ENCODE data around the gene EGFLAM.
A peak's percentile ranks its signal among the peaks of the same experiment; 100 is the strongest.

Gene EGFLAM

DNA sequence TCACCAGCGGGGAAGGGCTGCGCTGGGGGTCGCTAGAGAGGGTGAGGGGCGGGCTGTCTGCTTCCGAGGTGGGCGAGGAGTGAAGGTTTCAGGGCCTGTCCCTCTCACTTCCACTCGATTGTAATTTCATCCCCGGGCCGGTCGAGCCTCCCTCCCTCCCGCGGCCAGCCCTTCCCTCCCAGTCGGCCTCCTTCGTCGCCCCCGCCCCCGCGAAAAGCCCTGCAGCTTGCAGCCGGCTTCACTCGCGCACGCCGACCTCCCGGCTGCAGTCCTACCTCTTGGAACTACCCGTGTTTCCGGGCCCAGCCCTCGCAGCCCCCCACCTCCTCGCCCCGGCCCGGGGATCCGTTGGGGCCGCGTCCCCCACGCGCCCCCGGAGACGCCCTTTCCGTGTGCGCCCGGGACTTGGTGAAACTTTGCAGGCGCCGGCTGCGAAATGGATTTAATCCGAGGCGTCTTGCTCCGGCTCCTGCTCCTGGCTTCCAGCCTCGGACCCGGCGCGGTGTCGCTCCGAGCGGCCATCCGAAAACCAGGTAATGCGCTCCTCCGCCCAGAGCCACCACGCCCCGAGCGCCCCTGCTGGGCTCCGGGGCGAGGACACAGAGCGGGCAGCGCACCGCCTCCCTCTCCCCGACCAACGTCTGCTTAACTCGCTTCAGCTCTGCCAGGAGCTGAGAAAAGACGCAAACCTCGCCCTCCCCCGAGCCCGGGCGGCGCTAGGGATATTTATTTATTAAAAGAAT is at the start of gene EGFLAM:
TSS of gene EGFLAM (plus strand) at position 241 of the 743 bp plus-strand sequence. CDS start at position 437, 196 bp downstream.
- no peak for DNase-seq

DNA sequence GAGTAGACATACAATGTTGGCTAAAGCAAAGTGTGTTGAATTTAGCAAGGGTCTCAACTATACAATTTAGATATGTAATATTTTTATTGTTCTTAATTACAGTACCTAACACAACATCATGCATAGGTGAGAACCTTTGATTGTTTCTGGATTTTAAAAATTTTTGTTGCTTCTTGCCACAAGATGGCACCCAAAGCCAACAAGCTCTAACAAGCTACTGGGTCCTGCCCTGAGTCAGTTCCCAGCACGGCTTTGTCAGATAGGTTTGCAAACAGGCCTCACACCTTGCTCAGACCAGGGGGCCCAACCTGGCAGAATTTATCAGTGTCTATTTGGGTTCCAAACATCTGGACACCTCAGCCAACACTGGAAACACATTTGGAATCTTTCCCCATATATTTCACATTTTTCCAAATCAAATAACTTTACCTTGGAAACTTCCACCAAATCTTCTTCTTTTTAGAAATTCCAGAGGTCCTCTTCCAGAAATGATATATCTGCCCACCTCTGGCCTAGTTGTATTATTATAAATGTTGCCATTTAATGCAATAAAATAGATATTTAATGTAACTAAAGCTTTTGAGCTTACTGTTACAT is 49.5 kb upstream of the EGFLAM start:
- DNase-seq: no peak

DNA sequence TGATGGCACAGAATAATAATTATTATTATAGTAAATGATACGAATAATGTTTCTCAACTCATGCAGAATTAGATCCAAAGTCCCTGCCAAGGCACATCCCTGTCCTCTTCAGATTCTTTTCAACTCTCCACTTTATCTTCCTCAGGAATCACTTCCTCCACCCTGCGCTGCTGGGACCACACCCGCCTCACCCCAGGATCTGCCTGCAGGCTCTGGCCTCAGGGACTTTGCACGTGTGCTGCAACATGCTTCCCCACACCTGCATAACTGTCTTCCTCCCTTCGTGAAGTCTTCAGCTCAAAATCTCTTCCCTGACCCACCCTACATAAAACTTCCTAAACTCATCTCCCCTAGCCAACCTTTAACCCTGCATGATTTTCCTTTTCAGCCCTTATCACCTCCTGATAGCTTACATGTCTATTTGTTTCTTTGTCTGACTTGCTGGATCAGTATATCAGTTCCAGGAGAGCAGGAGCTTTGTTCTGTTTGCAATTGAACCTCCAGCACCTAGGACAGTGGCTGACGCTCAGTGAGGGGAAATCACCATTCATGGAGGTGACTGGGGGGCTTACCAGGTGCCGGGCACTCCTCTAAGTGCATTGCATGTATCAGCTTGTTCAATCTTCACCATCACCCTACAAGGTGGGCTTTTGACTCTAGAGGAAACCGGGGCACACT is 47.5 kb upstream of the EGFLAM start:
- DNase-seq: no peak

- DNase-seq: no peak
Measured at GRCh38 chr5:38211354-38211710, 47.0 kb upstream of the EGFLAM start.

DNA sequence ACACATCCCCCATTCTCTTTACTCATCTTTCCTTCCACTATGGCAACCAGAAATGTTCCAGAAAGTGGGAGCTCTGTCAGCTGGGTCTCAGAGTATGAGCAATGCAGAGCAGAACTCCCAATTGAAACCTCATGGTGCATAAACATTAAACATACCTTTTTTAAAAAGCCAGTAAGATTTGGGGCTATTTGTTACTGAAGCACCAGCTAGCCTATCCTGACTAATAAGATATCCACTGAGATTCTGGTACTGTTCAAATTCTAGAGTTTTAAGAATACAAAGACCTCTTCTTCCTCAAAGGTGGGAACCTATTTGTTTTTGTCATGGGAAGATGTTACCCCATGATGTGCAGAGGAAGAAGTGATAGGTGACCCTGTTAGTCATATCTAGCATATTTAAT is 46.1 kb upstream of the EGFLAM start:
- DNase-seq: no peak

GRCh38 chr5:38226091-38226490 is 32.3 kb upstream of the EGFLAM start:
- no peak for DNase-seq

DNA sequence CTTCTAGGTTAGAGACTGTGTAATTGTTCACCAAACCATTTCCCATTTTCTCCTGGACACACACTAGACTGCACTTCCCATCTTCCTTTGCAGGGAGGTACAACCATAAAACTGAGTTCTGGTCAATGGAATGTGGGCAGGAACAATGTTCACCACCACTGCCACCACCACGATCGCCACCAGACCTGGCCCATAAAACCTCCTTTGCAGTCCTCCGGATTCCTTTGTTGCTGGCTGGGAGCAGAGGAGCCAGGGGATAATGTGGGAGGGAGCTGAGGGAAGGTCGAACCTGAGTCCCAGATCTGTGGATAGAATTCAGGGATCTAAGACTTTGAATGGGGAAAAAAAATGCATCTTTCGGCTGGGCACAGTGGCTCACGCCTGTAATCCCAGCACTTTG is 29.4 kb upstream of the EGFLAM start:
- no peak for DNase-seq

DNA sequence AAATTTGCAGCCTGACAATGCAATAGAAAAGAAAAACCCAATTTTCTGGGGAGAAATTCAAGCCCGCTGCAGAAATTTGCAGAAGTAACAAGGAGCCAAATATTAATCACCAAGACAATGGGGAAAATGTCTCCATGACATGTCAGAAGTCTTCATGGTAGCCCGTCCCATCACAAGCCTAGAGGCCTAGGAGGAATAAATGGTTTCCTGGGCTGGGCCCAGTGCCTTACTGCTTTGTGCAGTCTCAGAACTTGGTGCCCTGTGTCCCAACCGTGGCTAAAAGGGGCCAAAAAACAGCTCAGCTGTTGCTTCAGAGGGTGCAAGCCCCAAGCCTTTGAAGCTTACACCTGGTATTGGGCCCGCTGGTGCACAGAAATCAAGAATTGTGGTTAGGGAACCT is 23.6 kb upstream of the EGFLAM start:
- no peak for DNase-seq

DNA sequence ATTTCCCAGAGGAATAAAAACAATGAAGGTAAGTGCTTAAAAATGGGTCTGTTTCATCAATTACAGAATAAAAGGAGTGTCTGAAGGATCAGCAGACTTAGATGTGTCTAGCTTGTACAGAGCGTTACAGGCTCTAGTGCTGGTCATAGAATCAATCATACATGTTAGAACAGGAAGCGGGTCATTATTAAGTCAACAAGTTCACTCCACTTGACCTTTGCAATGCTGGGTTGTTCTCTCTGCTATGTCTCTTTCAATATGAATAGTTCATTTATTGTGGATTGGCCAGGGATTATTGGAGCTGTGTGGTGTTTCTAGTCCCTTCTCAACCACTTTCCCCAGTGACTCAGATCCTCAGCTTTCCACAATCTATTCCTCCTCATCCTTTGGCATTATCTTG is 20.7 kb upstream of the EGFLAM start:
- no peak for DNase-seq

- no peak for DNase-seq
Measured at GRCh38 chr5:38240212-38240611, 18.1 kb upstream of the EGFLAM start.

- DNase-seq: no peak
Measured at GRCh38 chr5:38241655-38242054, 16.7 kb upstream of the EGFLAM start.

DNA sequence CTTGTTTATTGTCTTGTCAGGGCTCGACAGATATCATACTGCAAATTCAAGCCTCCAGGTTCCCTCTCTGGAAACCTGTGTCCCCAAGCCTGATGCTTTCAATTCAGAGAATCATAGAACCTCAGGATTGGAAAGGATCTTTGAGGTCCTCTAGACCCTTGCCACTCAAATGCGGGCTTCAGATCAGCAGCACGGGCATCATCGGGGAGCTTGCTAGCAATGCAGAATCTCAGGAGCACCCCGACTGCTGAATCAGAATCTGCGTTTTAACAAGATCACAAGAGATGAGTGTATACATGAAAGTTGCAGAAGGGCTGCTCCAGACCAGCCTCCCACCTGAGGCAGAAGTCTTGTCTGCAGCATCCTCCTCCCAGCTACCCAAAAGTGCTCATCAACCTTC is 13.1 kb upstream of the EGFLAM start:
- DNase-seq: no peak

DNA sequence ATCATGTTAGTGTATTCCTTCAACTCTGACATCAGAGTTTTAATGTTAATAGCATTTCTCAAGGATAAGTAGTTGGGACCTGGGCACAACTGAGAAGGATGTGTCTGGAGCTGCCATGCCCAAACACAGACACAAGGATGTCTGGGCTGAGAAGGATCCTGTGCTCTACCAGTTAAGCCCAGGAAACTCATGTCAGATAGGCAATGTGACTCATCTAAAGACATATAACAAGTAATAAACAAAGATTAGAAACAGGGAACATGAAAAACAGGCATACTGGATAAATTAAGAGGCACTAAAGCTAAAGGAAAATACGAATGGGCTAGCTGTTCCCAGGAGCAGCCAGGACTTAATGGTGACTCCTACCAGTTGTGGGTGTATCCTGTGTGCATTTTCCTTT is 9.1 kb upstream of the EGFLAM start:
- no peak for DNase-seq

GRCh38 chr5:38249812-38250211 is 8.5 kb upstream of the EGFLAM start:
- DNase-seq: no peak

GRCh38 chr5:38250763-38251448 is 7.5 kb upstream of the EGFLAM start:
- no peak for DNase-seq

DNA sequence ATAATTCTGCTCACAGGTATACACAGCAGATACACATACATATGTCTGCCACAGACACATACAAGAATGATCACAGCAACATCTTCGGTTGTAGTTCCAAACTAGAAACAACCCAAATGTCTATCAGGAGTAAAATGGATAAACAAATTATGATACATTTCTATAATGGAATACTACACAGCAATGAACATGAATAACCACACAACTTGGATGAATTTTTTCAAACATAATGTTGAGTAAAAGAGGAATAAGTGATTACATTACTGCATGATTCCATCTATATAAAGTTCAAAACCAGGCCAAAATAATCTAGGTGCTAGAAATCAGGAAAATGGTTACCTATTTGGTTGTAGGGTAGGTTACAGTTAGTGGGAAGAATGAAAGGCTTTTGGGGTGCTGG is 4.6 kb upstream of the EGFLAM start:
- no peak for DNase-seq

DNA sequence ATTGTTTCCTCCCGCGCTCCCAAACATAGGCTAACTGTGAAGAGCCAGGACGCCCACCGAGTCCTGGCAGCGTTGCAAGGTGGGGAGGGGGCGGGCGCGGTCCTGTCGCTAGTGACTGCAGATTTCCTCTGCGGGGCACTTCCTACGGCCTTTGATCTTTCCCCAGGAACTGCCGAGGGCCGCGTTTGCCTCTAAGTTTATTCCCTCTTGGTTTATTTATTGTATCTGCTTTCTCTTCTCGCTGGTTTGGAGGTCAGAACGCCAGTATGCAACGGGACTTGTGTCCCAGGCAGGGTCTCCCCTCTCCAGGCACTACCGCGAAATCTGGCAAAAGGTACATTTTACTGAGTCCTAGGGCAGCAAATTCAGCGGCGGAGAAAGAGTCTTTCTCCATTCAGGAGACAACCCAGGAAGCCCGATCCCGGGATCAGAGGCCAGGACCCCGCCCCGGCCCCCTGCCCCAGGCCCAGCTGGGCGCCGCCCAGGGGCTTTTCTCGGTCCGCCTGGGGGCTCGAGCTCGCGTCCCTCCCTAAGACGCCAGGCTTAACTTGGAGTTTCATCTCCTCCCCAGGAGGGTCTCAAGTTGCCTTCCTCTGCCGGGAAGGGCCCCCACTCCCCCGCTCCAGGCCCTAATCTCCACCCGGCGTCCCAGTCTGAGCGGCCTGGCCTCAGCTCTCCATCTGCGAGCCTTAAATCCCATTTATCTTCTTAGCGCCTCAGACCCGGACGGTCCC is 884 bp upstream of the EGFLAM start:
- no peak for DNase-seq

DNA sequence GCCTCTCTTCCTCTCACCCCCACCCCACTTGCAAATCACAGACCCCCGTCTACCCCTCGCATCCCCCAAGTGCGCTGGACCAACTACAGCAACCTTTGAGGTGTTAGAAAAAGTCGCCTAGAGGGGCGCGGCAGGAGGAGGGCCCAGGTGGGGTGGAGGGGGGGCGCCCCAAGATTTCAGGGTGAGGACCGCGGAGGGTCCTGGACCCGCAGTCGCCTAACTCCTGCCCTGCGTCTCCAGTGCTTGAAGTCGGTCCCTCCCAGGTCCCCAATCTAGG is 379 bp upstream of the EGFLAM start:
- DNase-seq: no peak

- no peak for DNase-seq
Measured at GRCh38 chr5:38259062-38259808, 876 bp downstream of the EGFLAM start.

GRCh38 chr5:38259809-38260160 is 1.4 kb downstream of the EGFLAM start:
- no peak for DNase-seq

- no peak for DNase-seq
Measured at GRCh38 chr5:38263983-38264382, 5.6 kb downstream of the EGFLAM start.

DNA sequence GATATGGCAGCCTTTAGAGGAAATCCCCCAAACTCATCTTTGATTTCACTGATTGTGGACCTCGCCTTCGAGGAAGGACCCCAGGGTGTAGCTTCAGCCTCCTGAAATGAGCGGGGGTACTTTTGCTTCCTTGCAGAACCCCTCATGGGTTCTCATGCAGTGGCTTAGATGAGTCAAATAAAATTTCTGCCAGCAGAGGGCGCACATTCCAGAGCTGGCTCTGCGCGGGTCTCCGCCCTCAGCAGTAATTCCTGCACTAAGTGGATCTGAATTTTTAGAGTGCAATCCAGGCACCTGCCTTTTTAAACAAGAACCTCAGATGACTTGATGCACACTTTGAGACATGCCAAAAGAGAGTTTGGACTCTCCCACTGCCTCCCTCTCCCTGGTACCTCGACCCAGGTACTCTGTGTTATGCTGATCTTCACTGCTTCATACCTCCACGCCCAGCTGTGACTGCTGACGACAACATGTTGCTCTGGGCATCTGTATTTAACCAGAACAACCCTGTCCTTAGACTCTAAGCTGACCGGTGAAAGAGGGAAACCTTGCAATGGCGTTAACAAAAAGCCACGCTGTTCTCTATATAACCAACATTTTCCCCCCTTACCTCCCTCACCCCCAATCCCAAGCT is 7.3 kb downstream of the EGFLAM start:
- peak; percentile 33 for DNase-seq
